PFSK-1 (cell line): ENCODE measurements around the gene ACTL6B.

Experiments
- POLR2AphosphoS5 ChIP-seq: IDR thresholded peaks from 2 replicates; pipeline ENCODE4 v1.6.1; 2012; ENCODE audit warnings: low read depth, mild to moderate bottlenecking, control low read depth, low read length, moderate library complexity
- REST ChIP-seq, 2 experiments: IDR thresholded peaks; 2 replicates each; pipeline versions ENCODE4 v1.6.1 to v1.8.0; 2011 to 2012; ENCODE audit warnings: low read depth in 2 of 2, low read length in 2 of 2, control low read depth in 1 of 2, inconsistent platforms in 1 of 2, mild to moderate bottlenecking in 1 of 2, moderate library complexity in 1 of 2; ENCODE audit not compliant: insufficient read depth in 1 of 2
- SIN3A ChIP-seq: IDR thresholded peaks from 2 replicates; pipeline ENCODE4 v1.6.1; 2012; ENCODE audit warnings: mild to moderate bottlenecking, low read length, moderate library complexity, borderline replicate concordance; ENCODE audit not compliant: insufficient read depth

GRCh38 chr7:100674411-100675104 lies 18.3 kb upstream of the ACTL6B start:
- TF ChIP-seq REST (IDR thresholded peaks at IDR 0.05; ENCODE audit: insufficient read depth in 1 of 2, low read depth in 2 of 2, low read length in 2 of 2) (no peak), SIN3A (no peak), POLR2AphosphoS5 (no peak)
